Stimulated activated CD4-positive, alpha-beta T cell treated with anti-CD3 and anti-CD28 coated beads, Interleukin-2, amount 100 ng/mL, for 24 hours (primary cell): ENCODE measurements around the gene SLC5A10.
"Not testable (repeated sequence)": the region's sequence is repeated elsewhere in the genome, so short reads cannot be mapped to it uniquely, and the experiment has no call there.

Experiments used
- DNase-seq, 2 donors: peaks; one replicate each; pipeline ENCODE4 v3.0.0-alpha.2; 2020

SLC5A10 gene

DNA sequence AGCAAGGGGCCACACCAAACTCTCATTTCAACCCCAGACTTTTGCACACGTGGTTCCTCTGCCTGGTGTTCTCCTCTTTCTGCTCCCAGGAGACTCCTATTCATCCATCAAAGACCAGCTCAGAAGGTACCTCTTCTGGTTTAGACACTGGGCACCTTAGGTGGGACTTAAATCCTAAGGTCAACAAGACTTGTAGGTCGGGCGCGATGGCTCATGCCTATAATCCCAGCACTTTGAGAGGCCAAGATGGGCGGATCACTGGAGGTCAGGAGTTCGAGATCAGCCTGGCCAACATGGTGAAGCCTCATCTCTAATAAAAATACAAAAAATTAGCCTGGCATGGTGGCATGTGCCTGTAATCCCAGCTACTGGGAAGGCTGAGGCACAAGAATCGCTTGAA, 95.5 kb downstream of the SLC5A10 start:
- peak in 1 of 2 donors; percentile 1 for DNase-seq

DNA sequence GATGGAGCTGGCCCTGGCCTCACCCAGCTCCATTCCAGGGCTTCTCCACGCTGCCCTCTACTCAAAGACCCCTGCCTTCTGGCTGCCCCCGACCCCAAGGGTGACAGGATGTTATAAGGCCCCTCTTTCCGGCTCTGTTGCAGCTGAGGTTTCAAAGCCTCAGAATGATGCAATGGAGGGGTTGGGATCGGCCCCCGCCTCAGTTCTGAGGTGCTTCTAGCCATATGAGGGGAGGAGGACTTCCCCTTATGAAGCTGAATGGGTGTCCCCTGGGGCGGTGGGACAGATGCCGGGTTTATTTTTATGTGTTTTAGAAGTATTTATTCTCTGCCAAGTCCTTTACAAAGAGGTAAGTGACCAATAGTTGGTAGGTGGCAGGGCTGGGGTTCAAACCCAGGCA, 96.9 kb downstream of the SLC5A10 start:
- DNase-seq = not testable (repeated sequence)

DNA sequence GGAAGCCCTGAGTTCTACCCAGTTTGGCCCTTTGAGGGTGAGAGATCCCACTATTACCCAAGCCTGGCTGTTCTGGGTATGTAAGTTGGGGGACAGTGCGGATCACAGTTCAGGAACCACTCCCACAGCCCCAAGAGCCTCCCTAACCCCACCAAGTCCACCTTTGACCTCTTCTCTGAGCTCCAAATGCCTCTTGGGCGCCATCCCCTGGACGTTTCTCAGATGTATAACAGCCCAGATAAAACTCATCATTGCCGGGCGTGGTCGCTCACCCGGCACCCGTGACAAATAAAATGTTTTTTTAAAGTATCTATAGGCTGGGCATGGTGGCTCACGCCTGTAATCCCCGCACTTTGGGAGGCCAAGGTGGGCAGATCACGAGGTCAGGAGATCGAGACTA, 103.5 kb downstream of the SLC5A10 start:
- DNase-seq = not testable (repeated sequence)

DNA sequence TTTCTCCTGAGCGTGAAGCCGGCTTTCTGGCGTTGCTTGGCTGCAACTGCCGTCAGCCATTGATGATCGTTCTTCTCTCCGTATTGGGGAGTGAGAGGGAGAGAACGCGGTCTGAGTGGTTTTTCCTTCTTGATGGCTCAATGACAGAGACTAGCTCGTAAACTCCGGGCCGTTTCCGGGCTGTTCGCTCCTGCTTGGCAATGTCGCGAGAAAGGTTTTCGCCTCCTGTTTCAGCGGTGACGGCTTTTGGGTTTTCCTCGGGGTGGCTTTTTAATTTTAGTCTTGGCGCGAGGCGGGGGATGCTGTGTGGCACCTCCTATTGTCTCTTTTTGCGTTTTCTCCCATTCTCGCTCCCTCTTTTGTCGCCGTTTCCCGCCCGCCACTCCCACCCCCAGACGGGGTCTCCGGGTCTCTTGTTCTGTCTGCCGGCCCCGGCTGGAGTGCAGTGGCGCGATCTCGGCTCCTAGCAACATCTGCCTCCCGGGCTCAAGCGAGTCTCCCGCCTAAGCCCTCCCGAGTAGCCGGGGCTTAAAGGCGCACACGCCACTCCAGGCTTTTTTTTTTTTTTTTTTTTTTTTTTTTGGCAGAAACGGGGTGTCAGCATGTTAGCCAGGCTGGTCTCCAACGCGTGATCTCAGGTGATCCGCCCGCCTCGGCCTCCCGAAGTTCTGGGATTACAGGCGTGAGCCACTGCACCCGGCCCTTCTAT, 110.2 kb downstream of the SLC5A10 start:
- not testable (repeated sequence) for DNase-seq

DNA sequence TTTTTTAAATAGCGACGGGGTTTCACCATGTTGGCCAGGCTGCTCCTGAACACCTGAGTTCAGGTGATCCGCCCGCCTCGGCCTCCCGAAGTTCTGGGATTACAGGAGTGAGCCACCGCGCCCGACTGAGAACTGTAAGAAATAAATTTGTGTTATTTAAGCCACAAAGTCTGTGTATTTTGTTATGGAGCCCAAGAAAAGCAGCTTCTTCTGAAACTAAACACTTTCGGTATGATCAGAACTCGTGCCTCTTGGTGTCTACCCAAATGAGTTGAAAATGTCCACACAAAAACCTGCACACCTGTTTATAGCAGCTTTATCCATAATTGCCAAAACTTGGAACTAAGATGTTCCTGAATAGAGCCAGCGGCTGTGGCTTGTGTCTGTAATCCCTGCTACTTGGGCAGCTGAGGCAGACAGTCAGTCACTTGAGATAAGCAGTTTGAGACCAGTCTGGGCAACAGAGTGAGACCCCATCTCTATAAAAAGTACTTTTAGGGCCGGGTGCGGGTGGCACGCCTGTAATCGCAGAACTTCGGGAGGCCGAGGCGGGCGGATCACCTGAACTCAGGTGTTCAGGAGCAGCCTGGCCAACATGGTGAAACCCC, 110.9 kb downstream of the SLC5A10 start:
- DNase-seq = not testable (repeated sequence)

DNA sequence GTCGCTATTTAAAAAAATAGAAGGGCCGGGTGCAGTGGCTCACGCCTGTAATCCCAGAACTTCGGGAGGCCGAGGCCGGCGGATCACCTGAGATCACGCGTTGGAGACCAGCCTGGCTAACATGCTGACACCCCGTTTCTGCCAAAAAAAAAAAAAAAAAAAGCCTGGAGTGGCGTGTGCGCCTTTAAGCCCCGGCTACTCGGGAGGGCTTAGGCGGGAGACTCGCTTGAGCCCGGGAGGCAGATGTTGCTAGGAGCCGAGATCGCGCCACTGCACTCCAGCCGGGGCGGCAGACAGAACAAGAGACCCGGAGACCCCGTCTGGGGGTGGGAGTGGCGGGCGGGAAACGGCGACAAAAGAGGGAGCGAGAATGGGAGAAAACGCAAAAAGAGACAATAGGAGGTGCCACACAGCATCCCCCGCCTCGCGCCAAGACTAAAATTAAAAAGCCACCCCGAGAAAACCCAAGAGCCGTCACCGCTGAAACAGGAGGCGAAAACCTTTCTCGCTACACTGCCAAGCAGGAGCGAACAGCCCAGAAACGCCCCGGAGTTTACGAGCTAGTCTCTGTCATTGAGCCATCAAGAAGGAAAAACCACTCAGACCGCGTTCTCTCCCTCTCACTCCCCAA, 111.5 kb downstream of the SLC5A10 start:
- peak; percentile 80 to 96 for DNase-seq

DNA sequence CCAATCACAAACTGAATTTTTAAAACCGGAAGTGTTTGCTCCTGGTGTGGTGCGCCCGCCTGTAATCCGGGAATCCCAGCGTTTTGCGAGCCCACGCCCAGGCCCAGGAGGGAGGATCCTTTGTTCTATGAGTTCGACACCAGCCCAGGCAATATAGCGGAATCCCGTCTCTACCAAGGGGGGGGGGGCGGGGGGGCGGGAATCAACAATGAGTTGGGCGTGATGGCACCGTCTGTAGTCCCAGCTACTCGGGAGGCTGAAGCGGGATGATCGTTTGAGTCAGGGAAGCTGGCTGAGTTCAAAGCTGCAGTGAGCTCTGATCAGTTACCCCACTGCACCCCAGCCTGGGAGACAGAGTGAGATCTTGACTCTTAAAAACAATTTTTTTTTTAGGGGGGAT, 112.4 kb downstream of the SLC5A10 start:
- DNase-seq = peak in 1 of 2 donors; percentile 2

DNA sequence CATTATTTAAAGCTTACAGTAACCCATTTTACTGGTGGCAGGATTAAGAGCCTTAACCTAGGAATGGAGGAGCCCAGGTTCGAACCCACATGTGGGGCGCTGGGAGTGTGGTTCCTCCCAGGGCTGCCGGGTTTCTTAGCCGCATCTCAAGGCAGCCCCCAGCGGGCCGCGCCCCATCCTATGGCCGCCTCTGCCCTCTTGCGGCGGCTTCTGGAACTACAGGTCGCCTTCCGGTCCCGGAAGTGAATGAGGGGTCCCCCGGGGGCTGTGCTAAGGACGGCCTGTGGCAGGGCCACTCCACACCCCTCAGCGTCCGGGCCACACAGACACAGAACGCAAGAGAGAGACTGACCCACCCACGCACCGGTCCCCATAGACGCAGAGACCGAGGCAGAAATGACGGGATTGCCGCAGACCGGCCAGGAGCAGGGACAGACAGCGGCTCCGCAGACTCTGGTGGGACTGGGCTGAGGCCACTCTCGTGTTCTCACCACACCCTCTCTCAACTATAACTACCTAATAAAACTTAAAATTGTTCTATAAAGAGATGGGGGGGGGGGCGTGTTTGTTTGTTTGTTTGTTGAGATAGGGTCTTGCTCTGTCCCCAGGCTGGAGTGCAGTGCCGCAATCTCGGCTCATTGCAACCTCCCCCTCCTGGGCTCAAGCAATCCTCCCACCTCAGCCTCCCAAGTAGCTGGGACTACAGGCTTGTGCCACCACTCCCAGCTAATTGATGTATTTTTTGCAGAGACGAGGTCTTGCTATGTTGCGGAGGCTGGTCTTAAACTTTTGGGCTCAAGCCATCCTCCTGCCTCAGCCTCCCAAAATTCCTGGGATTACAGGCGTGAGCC, 118.6 kb downstream of the SLC5A10 start:
- not testable (repeated sequence) for DNase-seq
